ENCODE data around the gene CBX8. TPM values are rescaled to one million over a fixed set of nuclear protein-coding genes. Genes with fewer than 3 reads are reported as not detected.

The CBX8 gene
- polyA plus RNA-seq, 2 of the 4 experiments (the other 2 are of a cell fraction) = 1.5 to 13.1 TPM

- H3K4me1 ChIP-seq = peaks cover 77% of the 10 kb centered on the region
- H3K4me2 ChIP-seq = peak overlapping the region; percentile 94
These were observed 34.7 kb upstream of the CBX8 start for GRCh38 chr17:79831265-79832217.

GRCh38 chr17:79830763-79831264, 33.9 kb upstream of the CBX8 start:
- Histone ChIP-seq H3K4me2 (peak overlapping the region; percentile 94; the same call in 2 of the 3 replicates), H3K27ac (peak overlapping the region; percentile 81 to 90; a peak in 4 of 6 replicates), H3K9me3 (no peaks in the 10 kb centered on the region), H3K4me3 (no peak overlapping the region), H3K4me1 (peaks cover 70% of the 10 kb centered on the region)
- CTCF ChIA-PET = interaction anchor here (1.3 to 35.2 kb wide), 4 partner anchors 9 to 85 kb away, joined by 3 to 1281 read pairs (median 24); partner anchors contain the start of genes CBX4 and CBX8
- no peak for TF ChIP-seq FOXS1 (CRISPR knock-in tag; IDR thresholded peaks at IDR 0.05)
- no peak for TF ChIP-seq HOXB13 (CRISPR knock-in tag; IDR thresholded peaks at IDR 0.05; ENCODE audit: low read depth)
- TF ChIP-seq JUN (IDR thresholded peaks at IDR 0.05) = no peak
- TF ChIP-seq CEBPB (IDR thresholded peaks at IDR 0.05) = no peak
- no peak for TF ChIP-seq USF2 (IDR thresholded peaks at IDR 0.05)
- no peak for TF ChIP-seq EHF (CRISPR knock-in tag; IDR thresholded peaks at IDR 0.05)
- no peak for TF ChIP-seq SMC3 (IDR thresholded peaks at IDR 0.05)
- TF ChIP-seq RNF2 (IDR thresholded peaks at IDR 0.05; ENCODE audit: borderline replicate concordance, low read depth) = no peak
- TF ChIP-seq FOSL2 (IDR thresholded peaks at IDR 0.05) = no peak
- no peak for TF ChIP-seq FOSL2 (CRISPR knock-in tag; IDR thresholded peaks at IDR 0.05)
- no peak for TF ChIP-seq SREBF2 (IDR thresholded peaks at IDR 0.05)
- TF ChIP-seq ZC3H11A (IDR thresholded peaks at IDR 0.05) = no peak
- no peak for TF ChIP-seq CHD4 (IDR thresholded peaks at IDR 0.05; ENCODE audit: borderline replicate concordance)
- TF ChIP-seq BHLHE40 (IDR thresholded peaks at IDR 0.05; ENCODE audit: low read depth, low read length) = no peak
- TF ChIP-seq NFE2L2 (conservative IDR thresholded peaks at IDR 0.05; ENCODE audit: low read length) = no peak
- no peak for TF ChIP-seq TFCP2L1 (CRISPR knock-in tag; IDR thresholded peaks at IDR 0.05)
- TF ChIP-seq RAD21 (conservative IDR thresholded peaks at IDR 0.05 in 1 of 2, IDR thresholded peaks at IDR 0.05 in 1 of 2) = no peak
- no peak for TF ChIP-seq CHD2 (IDR thresholded peaks at IDR 0.05; ENCODE audit: low read length, partially characterized antibody)
- ATAC-seq (peak in 1 of 2 experiments; percentile 5; a peak in 1 of 6 replicates), DNase-seq (ENCODE audit: low read depth in 1 of 2, low spot score in 1 of 2) (no peak), FAIRE-seq (no peak)
- WGBS (ENCODE audit: missing lambda C conversion rate) = 95% methylated on average over 8 of the region's 8 CpGs
- POLR2A ChIA-PET = interaction anchor here (1.6 kb wide), 1 partner anchor 8 kb away, joined by 9 read pairs; the partner anchor contains the start of gene CBX4

More at GRCh38 chr17:79831265-79832217, 34.7 kb upstream of the CBX8 start:
- H3K9me3 ChIP-seq = no peaks in the 10 kb centered on the region
- DNase-seq (ENCODE audit: low read depth in 1 of 2, low spot score in 1 of 2) (peak in 1 of 2 experiments; percentile 71), FAIRE-seq (no peak), ATAC-seq (peak; percentile 30 to 60; a peak in 5 of 6 replicates)
- POLR2A ChIA-PET = interaction anchor here (2.1 kb wide), 1 partner anchor 19 kb away, joined by 9 read pairs; no protein-coding TSS in a partner anchor
- H3K27ac ChIP-seq = peak overlapping the region; percentile 81 to 90
- WGBS (ENCODE audit: missing lambda C conversion rate) = 41% methylated on average over 17 of the region's 33 CpGs
- peak overlapping the region; percentile 36 for H3K4me3 ChIP-seq
- CTCF ChIA-PET = interaction anchor here (1.3 to 35.2 kb wide), 4 partner anchors 9 to 84 kb away, joined by 3 to 1281 read pairs (median 24); partner anchors contain the start of genes CBX4 and CBX8
- no peak for TF ChIP-seq GATA3 (IDR thresholded peaks at IDR 0.05; ENCODE audit: borderline replicate concordance)
- peak; percentile 30 for TF ChIP-seq CHD2 (IDR thresholded peaks at IDR 0.05; ENCODE audit: low read length, partially characterized antibody)
- TF ChIP-seq JUN (IDR thresholded peaks at IDR 0.05) = peak in 1 of 2 experiments; percentile 4; a peak in 1 of 5 replicates
- no peak for TF ChIP-seq RFX5 (IDR thresholded peaks at IDR 0.05)
- peak; percentile 60; the same call in 1 of the 2 replicates for TF ChIP-seq BHLHE40 (IDR thresholded peaks at IDR 0.05; ENCODE audit: low read depth, low read length)
- peak; percentile 46 for TF ChIP-seq MAX (IDR thresholded peaks at IDR 0.05)
- TF ChIP-seq PBX3 (IDR thresholded peaks at IDR 0.05) = peak; percentile 31; the same call in 1 of the 2 replicates
